ENCODE data around the gene FYB1. TPM values are rescaled to one million over a fixed set of nuclear protein-coding genes. Genes with fewer than 3 reads are reported as not detected.
A peak's percentile ranks its signal among the peaks of the same experiment; 100 is the strongest.

The FYB1 gene
- total RNA-seq, 2 experiments from 2014 or later, result 0.16 TPM; not detected in 1

DNA sequence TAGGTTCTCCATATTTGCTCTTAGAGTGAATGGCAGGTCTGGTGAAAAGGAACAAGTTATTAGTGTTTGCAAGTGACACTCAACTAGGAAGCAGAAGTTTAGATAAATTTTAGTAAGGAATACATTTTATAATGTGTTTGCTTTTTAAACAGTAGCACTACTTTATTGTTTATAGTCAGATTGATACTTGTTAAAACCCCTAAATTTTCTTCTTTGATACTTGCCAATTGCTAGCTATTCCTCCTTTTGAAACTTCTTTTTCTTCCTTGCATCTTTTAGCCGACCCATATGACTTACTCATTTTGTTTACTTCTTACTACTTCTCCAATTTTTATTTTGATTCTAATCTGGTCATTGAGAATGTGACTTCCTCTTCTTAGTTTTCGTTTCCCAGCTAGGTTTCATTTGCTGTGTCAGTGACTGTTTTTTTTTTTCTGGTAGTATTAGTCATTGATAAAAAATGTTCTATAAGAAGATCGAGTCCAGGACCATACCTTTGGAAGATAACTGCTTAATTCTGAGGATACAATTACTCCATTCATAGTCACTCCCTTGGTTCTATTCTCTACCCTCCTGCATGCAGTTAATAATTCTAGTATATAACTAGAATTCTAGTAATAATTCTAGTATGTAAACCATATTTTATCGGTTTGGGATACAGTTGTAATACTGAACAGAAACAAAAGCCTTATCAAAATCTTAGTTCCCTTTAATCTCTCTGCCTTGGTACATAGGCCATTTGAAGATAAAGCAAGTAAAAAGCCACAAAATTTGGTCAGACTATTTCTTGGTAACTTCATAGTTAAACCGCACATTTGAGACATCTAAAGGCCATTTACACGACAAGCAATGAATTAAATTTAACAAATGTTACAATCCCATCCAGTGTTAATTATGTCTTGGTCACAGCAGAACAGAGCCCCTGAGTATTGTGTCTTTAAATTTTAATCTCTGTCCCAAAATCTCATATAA lies 142.3 kb downstream of the FYB1 start:
- H2AFZ ChIP-seq (ENCODE audit: low read length), result no peak overlapping the region
- H3K4me2 ChIP-seq (ENCODE audit: low read length), result peak overlapping the region; percentile 55
- peaks cover 16% of the 10 kb centered on the region for H3K79me2 ChIP-seq (ENCODE audit: insufficient read depth, low read depth, low read length)
- peaks cover 13% of the 10 kb centered on the region for H4K20me1 ChIP-seq (ENCODE audit: insufficient read depth, low read length)
- intact Hi-C loops (cut with micrococcal nuclease; ENCODE audit: unreplicated experiment), result loop anchor here (5.0 to 10.0 kb wide), 2 partner anchors 245 to 622 kb away; no protein-coding TSS in a partner anchor
- peaks cover 35% of the 10 kb centered on the region for H3K4me1 ChIP-seq (ENCODE audit: insufficient read depth, low read length, poor library complexity, severe bottlenecking)
- H3K27ac ChIP-seq (ENCODE audit: low read depth, low read length, poor library complexity, severe bottlenecking), result no peak overlapping the region
- DNase-seq (ENCODE audit: low spot score), result peak; percentile 49
- peaks cover 4% of the 10 kb centered on the region; the same call in 1 of the 2 replicates for H3K36me3 ChIP-seq (ENCODE audit: insufficient read depth, low read length)
- H3K4me3 ChIP-seq (ENCODE audit: low read depth, low read length, poor library complexity, severe bottlenecking), result no peak overlapping the region
- ChIA-PET CTCF (ENCODE audit: unreplicated experiment) (interaction anchor here (0.6 kb wide), 1 partner anchor 1818 kb away, joined by 3 read pairs; no protein-coding TSS in a partner anchor), POLR2A (no interaction called here)
- BruUV-seq (replicated peaks), result no TSS peak
- no peaks in the 10 kb centered on the region for H3K9me3 ChIP-seq (ENCODE audit: low read length)
- no peaks in the 10 kb centered on the region for H3K9me2 ChIP-seq (ENCODE audit: insufficient read depth, low read length)
- TF ChIP-seq, protein P1, sequence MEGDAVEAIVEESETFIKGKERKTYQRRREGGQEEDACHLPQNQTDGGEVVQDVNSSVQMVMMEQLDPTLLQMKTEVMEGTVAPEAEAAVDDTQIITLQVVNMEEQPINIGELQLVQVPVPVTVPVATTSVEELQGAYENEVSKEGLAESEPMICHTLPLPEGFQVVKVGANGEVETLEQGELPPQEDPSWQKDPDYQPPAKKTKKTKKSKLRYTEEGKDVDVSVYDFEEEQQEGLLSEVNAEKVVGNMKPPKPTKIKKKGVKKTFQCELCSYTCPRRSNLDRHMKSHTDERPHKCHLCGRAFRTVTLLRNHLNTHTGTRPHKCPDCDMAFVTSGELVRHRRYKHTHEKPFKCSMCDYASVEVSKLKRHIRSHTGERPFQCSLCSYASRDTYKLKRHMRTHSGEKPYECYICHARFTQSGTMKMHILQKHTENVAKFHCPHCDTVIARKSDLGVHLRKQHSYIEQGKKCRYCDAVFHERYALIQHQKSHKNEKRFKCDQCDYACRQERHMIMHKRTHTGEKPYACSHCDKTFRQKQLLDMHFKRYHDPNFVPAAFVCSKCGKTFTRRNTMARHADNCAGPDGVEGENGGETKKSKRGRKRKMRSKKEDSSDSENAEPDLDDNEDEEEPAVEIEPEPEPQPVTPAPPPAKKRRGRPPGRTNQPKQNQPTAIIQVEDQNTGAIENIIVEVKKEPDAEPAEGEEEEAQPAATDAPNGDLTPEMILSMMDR (conservative IDR thresholded peaks at IDR 0.05; ENCODE audit: low read length), result no peak
- TF ChIP-seq EZH2phosphoT487 (IDR thresholded peaks at IDR 0.05; ENCODE audit: borderline replicate concordance, low read depth, low read length), result no peak

DNA sequence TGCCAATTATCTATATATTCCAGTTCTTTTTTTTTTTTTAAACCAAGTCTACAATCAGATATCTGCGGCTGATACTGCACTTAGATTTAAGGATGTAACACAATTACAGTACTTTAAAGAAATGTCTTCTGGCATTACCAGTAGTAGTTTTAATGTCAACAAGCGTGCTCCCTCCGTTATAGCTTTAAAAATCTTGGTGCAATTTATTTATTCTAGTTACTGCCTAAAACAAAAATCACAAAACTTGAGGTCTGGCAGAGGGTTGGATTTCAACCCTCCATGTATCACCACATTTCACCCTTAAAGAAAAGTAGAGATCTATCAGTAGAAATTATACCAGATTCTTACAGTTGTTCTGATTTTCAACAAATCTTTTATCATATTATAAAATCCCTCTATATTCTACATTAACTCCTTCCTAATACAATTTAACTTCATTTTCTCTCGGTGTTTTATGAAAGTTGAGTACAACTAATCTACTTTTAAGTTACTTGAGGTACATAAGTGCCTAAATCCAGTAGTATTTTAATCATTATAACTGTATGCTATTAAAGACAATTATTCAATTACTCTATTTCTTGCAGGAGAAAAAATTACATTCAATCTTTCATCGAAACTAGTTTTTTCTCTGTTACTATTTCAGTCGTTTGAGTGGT lies 143.1 kb downstream of the FYB1 start:
- BruUV-seq (replicated peaks), result no TSS peak
- intact Hi-C loops (cut with micrococcal nuclease; ENCODE audit: unreplicated experiment), result loop anchor here (5.0 to 10.0 kb wide), 2 partner anchors 244 to 621 kb away; no protein-coding TSS in a partner anchor
- DNase-seq (ENCODE audit: low spot score), result no peak
- no peak overlapping the region for H3K4me3 ChIP-seq (ENCODE audit: low read depth, low read length, poor library complexity, severe bottlenecking)
- ChIA-PET POLR2A (interaction anchor here (1.1 kb wide), 1 partner anchor 15 kb away, joined by 3 read pairs; no protein-coding TSS in a partner anchor), CTCF (ENCODE audit: unreplicated experiment) (interaction anchor here (0.6 kb wide), 1 partner anchor 1819 kb away, joined by 3 read pairs; no protein-coding TSS in a partner anchor)
- H4K20me1 ChIP-seq (ENCODE audit: insufficient read depth, low read length), result peaks cover 21% of the 10 kb centered on the region
- H3K27ac ChIP-seq (ENCODE audit: low read depth, low read length, poor library complexity, severe bottlenecking), result no peak overlapping the region
- H3K9me3 ChIP-seq (ENCODE audit: low read length), result no peaks in the 10 kb centered on the region
- H2AFZ ChIP-seq (ENCODE audit: low read length), result no peak overlapping the region
- H3K79me2 ChIP-seq (ENCODE audit: insufficient read depth, low read depth, low read length), result peaks cover 24% of the 10 kb centered on the region
- H3K36me3 ChIP-seq (ENCODE audit: insufficient read depth, low read length), result peaks cover 7% of the 10 kb centered on the region; the same call in 1 of the 2 replicates
- H3K4me2 ChIP-seq (ENCODE audit: low read length), result peak overlapping the region; percentile 55
- TF ChIP-seq, protein P1 (conservative IDR thresholded peaks at IDR 0.05; ENCODE audit: low read length), result no peak
- TF ChIP-seq EZH2phosphoT487 (IDR thresholded peaks at IDR 0.05; ENCODE audit: borderline replicate concordance, low read depth, low read length), result no peak
- peaks cover 39% of the 10 kb centered on the region for H3K4me1 ChIP-seq (ENCODE audit: insufficient read depth, low read length, poor library complexity, severe bottlenecking)
- no peaks in the 10 kb centered on the region for H3K9me2 ChIP-seq (ENCODE audit: insufficient read depth, low read length)
